GM18868 (cell line): ENCODE results near the gene YARS1.

ENCODE experiments used
- ATAC-seq: cut with Tn5 transposase; IDR thresholded peaks from one replicate; pipeline ENCODE4 v1.9.1; 2021; ENCODE audit warnings: mild to moderate bottlenecking, moderate library complexity; ENCODE audit not compliant: unreplicated experiment

YARS1 gene

GRCh38 chr1:32817159-32817814 is at the start of gene YARS1, which contains the start of gene S100PBP:
Gene YARS1, minus strand, starts transcription at chr1:32817358. Its CDS starts 114 bp downstream, at chr1:32817244.
Gene S100PBP, plus strand, starts transcription at chr1:32817653. Its CDS starts 8,447 bp downstream, at chr1:32826100.
- peak; percentile 84 for ATAC-seq

- no peak for ATAC-seq
Observed at GRCh38 chr1:32865639-32866405, 48.7 kb upstream of the YARS1 start.

DNA sequence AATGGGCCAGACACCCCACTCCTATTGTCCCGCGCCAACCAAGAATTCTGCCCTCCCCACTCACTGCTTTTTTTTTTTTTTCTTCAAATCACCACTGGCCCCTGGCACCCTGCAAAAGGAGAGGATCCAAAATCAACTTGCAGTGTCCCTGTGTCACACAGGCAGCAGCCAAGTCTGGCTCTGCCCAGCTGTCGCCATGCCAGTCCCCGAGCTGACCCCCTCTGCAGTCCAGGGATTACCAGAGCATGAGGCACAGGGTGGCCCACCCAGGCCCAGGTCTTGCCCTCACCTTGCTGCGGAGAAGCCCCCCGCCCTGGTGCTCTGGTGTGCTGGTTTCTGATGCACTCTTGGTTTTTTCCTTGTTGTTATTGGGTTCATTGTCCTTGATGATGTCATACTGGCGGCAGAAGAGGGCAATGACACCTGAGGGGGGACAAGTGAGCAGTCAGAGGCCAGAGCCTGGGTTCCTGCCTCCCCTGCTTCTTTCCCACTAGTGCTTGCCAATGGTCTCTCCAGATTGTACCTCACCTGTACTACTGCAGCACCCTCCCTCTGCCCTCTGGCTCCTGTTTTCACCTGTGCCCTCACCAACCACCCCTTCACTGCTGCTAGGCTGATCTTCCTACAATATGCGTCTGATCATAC is 47.3 kb upstream of the YARS1 start:
- ATAC-seq, result no peak

DNA sequence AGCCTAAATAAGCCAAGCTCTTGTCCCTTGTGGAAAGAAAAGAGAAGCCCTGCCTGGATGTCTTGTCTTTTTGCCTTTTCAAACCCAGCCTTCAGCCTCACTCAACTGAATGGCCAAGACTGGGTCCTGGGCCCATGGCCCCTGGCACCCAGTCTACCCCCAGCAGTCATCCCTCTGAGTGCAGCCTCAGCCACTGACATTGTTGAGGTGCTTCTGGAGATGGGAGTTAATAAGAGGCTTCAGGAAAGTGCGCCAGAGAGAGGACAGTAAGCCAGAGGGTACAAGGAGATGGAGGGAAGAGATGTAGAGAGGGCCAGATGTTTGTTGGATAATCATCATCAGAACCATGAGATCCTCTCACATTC is 46.7 kb upstream of the YARS1 start:
- ATAC-seq, result no peak

GRCh38 chr1:32863218-32863880 is 46.2 kb upstream of the YARS1 start:
- ATAC-seq, result no peak

DNA sequence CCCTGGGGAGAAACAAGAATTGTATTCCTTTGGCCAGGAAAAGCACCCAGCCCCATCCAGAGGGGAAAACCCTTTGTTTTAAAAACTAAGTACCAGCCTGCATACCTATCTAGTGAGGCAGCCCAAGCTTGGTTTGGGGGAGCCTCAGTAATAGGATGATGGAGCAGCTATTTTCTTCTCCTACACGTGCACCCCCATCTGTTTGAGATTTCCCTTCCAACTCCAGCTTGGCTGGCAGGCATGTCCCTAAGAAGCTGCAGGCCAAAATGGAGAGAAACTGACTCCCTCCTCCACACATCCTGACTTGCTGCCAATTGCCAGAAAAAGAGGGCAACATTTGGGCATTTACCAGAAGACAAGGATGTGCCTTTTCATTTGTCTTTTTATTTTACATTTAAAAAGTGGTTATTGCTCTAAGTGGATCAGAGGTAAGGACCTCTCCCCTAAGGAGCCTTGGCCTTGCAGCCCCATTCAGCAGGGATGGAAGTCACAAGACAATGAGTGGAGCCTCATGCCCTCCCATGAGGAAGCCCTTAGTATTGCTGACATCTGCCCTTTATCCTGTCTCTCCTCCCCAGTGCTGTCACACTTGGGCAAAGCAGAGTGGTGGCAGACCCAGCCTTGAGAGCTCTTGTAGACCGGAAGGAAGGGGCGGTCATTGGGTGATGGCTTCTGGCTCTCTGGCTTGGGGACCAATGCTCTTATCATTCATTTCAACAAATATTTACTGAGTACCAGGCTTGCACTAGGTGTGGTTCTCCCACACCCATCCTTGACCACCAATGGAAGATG is 44.9 kb upstream of the YARS1 start:
- ATAC-seq, result no peak

DNA sequence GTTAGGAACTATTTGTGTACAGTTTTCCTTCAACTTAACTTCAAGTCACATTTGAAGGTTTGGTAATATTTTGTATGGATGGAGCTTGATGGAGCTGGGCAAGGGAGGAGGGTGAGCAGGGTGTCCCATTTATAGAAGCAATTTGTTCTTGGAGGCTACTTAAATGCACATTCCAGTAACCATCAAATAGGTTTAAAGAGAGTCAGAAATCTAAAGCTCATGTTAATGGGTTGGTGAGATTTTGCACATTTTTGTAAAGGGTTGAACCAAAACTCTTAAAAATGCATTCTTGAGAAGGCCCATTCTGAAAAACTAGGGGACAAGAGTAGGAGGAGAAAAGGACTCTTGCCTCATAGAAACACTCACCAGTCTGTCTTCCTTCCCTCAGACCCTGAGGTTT is 43.4 kb upstream of the YARS1 start:
- no peak for ATAC-seq

DNA sequence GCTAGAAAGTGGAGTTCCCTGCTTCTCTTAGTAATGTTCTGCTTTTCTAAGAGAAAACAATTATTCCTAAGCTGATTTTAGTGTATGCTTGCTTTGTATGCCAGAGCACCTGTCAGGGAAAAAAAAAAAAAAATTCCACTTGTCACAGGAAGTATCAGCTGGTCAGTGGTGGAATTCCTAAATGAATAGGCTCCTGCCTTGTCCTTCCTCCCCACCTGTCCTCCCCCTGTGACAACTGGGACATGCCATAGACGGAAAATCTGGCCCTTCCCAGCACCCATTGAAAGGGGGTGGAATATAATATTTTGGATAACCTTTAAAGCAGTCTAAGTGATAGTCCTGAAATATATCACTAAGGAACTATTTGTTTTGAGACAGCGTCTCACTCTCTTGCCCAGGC is 42.8 kb upstream of the YARS1 start:
- no peak for ATAC-seq

GRCh38 chr1:32858791-32859190 is 41.6 kb upstream of the YARS1 start:
- no peak for ATAC-seq

DNA sequence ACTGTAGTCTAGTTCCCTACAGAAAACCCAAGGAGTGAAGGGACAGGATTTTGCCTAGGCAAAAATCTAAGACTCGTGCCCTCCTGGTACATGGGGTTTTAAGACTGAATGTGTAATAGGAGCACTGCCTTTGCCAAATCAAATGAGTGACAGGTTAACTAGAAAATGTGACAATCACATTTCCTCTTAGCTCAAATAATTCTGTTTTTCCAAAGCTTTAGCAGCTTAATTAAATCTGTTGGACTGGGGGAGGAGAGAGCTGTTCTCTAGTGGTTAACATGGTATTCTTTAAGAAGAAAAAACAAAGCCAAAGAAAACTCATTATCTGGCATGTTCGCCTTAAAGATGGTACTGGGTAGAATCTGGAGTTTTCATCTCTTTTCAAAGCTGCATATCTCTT is 41.0 kb upstream of the YARS1 start:
- no peak for ATAC-seq

DNA sequence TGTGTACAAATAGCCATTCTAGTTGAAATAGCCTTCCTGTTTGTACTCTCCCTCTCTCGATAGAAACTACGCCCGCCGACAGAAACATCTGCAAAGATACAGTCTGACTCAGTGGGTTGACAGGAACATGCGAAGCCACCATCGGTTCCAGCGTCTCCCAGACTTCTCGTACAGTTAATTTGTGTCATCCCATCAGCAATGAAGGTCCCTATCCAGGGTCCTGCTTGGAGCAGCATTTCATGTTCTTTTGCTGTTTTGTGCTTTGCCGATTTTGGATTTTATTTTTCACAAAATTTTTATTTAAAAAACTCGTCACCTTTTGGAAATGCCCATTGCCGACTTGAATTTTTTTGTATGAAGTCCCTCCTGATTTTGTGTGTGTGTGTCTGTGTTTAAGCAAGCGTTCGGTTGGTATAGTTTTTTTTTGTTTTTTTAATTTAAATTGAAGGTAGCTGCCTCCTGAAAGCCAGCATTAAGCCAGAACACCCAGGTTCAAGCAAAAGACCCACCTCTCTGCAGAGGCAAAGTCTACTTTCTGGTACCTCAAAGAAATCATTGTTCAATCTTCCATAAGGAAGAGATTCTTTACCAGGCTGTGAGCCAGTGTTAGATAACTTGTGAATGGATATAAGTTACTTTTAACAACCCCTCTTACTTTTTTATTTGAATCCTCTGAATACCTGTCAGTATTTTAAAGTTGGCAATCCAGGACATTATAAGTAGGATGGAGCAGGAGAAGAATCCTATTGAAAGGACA is 38.9 kb upstream of the YARS1 start:
- ATAC-seq, result no peak

DNA sequence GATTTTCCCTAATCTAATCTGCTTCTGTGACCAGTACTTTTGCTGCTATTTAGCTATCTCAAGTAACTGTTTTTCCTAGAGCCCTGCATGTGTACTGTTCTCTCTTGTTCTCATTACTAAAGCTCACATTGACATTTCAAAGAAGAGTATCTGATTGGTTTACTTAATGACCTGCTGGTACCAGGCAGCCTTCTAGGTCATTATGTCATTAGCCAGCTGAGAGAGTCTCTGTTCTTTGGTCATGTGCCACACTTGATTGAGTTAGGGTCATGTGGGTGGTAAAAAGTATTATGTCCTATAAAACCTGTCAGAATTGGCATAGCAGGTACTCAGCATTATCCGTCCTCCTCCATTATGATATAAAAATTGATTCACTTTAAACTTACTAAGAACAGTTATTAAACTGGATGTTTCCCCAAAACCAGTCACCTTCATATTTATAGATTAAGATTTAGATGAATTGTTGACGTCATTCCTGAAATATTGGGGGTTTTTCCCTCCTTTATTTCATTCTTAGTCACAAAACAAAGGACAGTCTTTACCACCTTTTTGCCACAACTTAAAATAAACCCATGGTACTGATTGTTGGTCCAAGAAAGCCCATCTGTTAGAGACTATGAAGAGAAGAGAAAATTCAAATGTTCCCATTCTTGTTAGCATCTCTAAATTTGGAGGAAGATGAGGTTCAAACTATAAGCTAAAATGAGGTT is 31.4 kb upstream of the YARS1 start:
- ATAC-seq, result no peak

DNA sequence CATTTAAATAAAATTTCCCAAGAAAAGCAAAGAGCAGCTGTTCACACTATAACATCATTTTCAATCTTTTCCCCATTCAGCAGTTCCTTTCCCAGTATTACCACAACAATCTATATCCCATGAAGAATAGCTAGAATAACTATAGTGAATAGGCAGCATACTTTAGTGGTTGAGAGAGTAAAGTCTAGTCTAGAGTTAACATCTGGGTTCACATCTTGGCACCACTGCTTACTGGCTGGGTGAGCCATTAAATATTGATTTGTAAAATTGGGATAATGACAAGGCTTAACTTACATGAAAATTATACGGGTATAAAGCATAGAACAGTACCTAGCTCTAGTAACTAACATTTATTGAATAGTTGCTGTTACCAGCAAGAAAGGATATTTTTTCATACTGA is 14.7 kb upstream of the YARS1 start:
- no peak for ATAC-seq

DNA sequence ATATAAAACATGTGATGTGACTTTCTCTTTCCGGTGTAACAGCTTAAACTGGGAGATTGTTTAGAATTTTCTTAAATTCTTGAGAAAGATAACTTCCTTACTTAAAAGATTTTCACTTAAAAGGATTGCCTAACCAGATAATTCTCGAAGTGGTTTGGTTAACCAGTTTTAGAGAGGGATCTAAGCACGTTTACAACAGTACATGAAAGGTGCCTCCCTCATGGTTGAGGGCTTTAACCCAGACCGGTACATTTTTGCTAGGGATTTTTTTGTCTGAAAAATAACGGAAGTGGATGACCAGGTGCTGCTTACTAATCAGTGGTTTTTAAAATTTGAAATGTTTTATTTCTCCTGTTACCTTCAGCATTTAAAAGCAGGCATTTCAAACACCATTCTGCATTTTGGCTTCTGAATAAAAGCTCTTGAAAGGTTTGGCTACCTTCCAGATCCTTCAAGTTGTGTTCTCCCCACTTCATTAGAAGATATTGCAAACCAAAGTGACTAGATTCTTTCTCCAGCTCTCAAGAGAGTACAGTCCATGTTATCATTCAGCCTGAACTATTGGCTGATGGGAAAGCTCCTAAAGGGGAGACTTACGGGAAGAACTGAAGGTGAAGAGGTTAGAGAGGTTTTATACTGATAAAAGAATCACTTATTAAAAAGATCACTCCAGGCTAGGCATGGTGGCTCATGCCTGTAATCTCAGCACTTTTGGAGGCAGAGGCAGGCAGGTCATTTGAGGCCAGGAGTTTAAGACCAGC is 13.1 kb upstream of the YARS1 start:
- ATAC-seq, result no peak

DNA sequence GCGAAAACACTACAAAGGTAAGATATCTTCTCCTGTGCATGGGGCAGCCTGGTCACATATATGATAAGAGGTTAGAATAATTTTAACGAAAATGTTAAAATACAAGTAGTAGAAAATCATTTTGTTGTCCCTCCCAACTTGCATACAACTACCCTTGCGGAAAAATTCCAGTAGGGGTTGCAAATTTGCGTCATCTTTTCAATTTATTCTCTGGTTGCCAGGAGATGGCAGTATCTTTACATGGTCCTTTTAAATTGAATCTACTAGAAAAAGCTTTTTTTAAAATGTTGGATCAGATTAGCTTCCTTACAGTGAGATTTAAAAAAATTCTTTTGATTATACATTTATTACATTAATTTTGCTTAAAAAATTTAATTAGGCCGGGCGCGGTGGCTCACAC is 11.2 kb upstream of the YARS1 start:
- no peak for ATAC-seq

DNA sequence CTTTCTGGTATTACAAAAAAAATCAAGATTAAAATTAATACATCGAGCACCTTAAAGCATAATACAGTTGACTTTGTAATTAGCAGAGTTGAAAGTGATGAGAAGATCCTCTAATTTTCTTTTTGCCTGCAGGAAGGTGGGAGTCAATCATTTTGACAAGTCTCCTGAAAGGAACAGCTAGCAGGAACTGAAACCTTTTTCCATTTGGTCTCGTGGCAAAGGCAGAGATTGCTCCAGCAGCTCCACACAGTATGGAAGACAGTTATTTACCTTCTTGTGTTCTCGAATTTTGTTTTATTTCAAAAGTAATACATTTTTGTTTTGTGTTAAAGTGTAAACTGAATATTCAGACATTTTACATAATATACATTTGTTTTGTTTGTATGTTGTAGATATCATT is 8.0 kb upstream of the YARS1 start:
- no peak for ATAC-seq

DNA sequence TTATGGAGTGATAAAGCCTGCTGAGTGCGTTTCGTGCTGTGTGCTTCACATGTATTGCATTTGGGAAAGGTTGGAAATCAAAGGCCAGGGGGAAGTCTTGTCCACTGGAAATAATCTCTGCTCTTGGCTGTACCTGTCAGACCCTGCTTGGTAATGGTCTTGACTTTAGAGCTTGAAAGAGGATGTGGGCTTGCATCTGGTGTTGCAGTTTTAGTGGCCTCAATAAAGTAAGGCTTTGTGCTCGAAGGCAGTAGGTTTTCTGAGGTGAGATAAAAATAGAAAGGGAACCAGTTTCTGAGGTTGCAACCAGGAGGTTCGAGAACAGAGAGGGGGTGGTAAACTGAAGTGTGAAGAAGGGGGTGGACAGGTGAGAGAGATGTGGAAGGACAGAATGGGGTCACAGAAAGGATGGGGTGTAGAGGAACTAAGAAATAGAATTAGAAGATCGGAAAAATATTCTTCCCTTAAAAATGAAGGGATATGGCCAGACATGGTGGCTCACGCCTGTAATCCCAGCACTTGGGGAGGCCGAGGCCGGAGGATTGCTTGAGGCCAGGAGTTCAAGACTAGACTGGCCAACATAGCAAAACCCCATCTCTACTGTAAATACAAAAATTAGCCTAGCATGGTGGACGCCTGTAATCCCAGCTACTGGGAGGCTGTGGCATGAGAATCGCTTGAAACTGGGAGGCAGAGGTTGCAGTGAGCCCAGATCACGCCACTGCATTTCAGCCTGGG is 1.8 kb upstream of the YARS1 start:
- ATAC-seq, result peak; percentile 48
